Gastrocnemius medialis (tissue), 4 donors: ENCODE measurements around the gene ZBTB7C. TPM values are rescaled to one million over a fixed set of nuclear protein-coding genes. Genes with fewer than 3 reads are reported as not detected.

Experiments
- ATAC-seq, 2 donors: fragments of 150-250 bp; one replicate each; pipeline ENCODE4 v1.9.1; 2016
- DNase-seq, 2 donors: peaks; one replicate each; pipeline ENCODE4 v3.0.0-alpha.2; 2019
- H3K27ac ChIP-seq, 4 donors: fragments of 200-600 bp; sonication (generic); 1 replicate in 1 of 4; 2 replicates in 3 of 4; pipeline ENCODE4 v1.5.1; 2016 to 2018; ENCODE audit warnings: mild to moderate bottlenecking in 2 of 4, moderate library complexity in 1 of 4
- H3K27me3 ChIP-seq, 3 donors: fragments of 200-600 bp; sonication (generic) in 2 of 3; 1 replicate in 1 of 3; 2 replicates in 2 of 3; pipeline versions ENCODE4 v1.5.1 to v1.6.0; 2016 to 2019; ENCODE audit warnings: mild to moderate bottlenecking in 1 of 3, moderate library complexity in 1 of 3
- H3K36me3 ChIP-seq, 2 donors: fragments of 200-600 bp; sonication (generic) in 1 of 2; one replicate each; pipeline ENCODE4 v1.5.1; 2017 to 2018
- H3K4me1 ChIP-seq, 2 donors: fragments of 200-600 bp; sonication (generic) in 1 of 2; one replicate each; pipeline ENCODE4 v1.5.1; 2016 to 2017; ENCODE audit warnings: mild to moderate bottlenecking in 2 of 2
- H3K4me3 ChIP-seq, 4 donors: fragments of 200-600 bp; sonication (generic) in 3 of 4; 1 replicate in 1 of 4; 2 replicates in 3 of 4; pipeline ENCODE4 v1.5.1; 2016 to 2019; ENCODE audit warnings: mild to moderate bottlenecking in 2 of 4
- H3K9me3 ChIP-seq, 3 donors: fragments of 200-600 bp; sonication (generic) in 2 of 3; 1 replicate in 1 of 3; 2 replicates in 2 of 3; pipeline ENCODE4 v1.5.1; 2016 to 2019
- CTCF ChIP-seq, 5 experiments: fragments of 450-650 bp in 3 of 5; fragments of 200-600 bp in 2 of 5; sonication (generic) in 2 of 5; IDR thresholded peaks in 4 of 5; conservative IDR thresholded peaks in 1 of 5; 1 replicate in 4 of 5; 2 replicates in 1 of 5; pipeline ENCODE4 v1.5.1; 2016 to 2019; ENCODE audit warnings: antibody characterized with exemption in 5 of 5, mild to moderate bottlenecking in 3 of 5, moderate library complexity in 3 of 5
- POLR2A ChIP-seq, 2 donors: fragments of 450-650 bp; IDR thresholded peaks; one replicate each; pipeline ENCODE4 v1.6.1; 2017; ENCODE audit warnings: antibody characterized with exemption in 2 of 2, mild to moderate bottlenecking in 2 of 2, moderate library complexity in 2 of 2
- in situ Hi-C, 4 donors: fragments of 200-750 bp; cut with MboI; loops; one replicate each; pipeline versions ENCODE4 v1.15.0 to v1.8.0; 2017; ENCODE audit warnings: low sequenced_read_pairs in 4 of 4
- intact Hi-C: fragments of 100-400 bp; cut with DNase I; formaldehyde crosslinking; loops from one replicate; pipeline ENCODE4 v1.15.1; 2023; ENCODE audit warnings: low total_unique reads
- total RNA-seq, 4 donors: library from RNA; depleted of rRNA; stranded (reverse); fragments of >200 nt; gene quantifications; one replicate each; pipeline versions ENCODE4 v1.1.0 to v1.2.3, GENCODE V29; 2016

ZBTB7C gene
- total RNA-seq, 4 donors from 2014 or later, result 0.53 to 12.3 (median 1.1) TPM

- Histone ChIP-seq H3K9me3 (no peaks in the 10 kb centered on the region), H3K27ac (no peak overlapping the region), H3K4me1 (peaks cover 0 to 8% of the 10 kb centered on the region in 2 donors), H3K36me3 (no peaks in the 10 kb centered on the region), H3K4me3 (peak overlapping the region; percentile 51 to 91 (median 65)), H3K27me3 (no peaks in the 10 kb centered on the region)
- DNase-seq (peak in 1 of 2 donors; percentile 32), ATAC-seq (peak; percentile 69 to 78)
- in situ Hi-C loops, result no loop called here
- peak in 4 of 5 experiments; percentile 21 to 88 (median 46) for TF ChIP-seq CTCF (IDR thresholded peaks at IDR 0.05 in 4 of 5, conservative IDR thresholded peaks at IDR 0.05 in 1 of 5)
- no peak for TF ChIP-seq POLR2A (IDR thresholded peaks at IDR 0.05)
- intact Hi-C loops, result loop anchor here (2.0 to 10.0 kb wide), 2 partner anchors 15 to 143 kb away; no protein-coding TSS in a partner anchor
Observed at GRCh38 chr18:48007955-48008701, 401.1 kb downstream of the ZBTB7C start.

GRCh38 chr18:48007381-48007780 lies 401.8 kb downstream of the ZBTB7C start:
- no peak for DNase-seq
- Histone ChIP-seq H3K27me3 (no peaks in the 10 kb centered on the region), H3K4me3 (peak overlapping the region in 1 of 4 donors; percentile 51), H3K27ac (no peak overlapping the region), H3K4me1 (peaks cover 0 to 12% of the 10 kb centered on the region in 2 donors), H3K9me3 (no peaks in the 10 kb centered on the region), H3K36me3 (no peaks in the 10 kb centered on the region)
- TF ChIP-seq CTCF (IDR thresholded peaks at IDR 0.05 in 4 of 5, conservative IDR thresholded peaks at IDR 0.05 in 1 of 5) (no peak), POLR2A (IDR thresholded peaks at IDR 0.05) (no peak)
- intact Hi-C loops (loop anchor here (10.0 kb wide), 1 partner anchor 143 kb away; no protein-coding TSS in a partner anchor), in situ Hi-C loops (no loop called here)
- no peak for ATAC-seq

GRCh38 chr18:48006415-48007175 lies 402.6 kb downstream of the ZBTB7C start:
- TF ChIP-seq CTCF (IDR thresholded peaks at IDR 0.05 in 4 of 5, conservative IDR thresholded peaks at IDR 0.05 in 1 of 5) (no peak), POLR2A (IDR thresholded peaks at IDR 0.05) (no peak)

GRCh38 chr18:48004577-48004976 lies 404.6 kb downstream of the ZBTB7C start:
- Histone ChIP-seq H3K4me1 (peaks cover 0 to 12% of the 10 kb centered on the region in 2 donors), H3K9me3 (no peaks in the 10 kb centered on the region), H3K27ac (peak overlapping the region in 1 of 4 donors; percentile 21), H3K27me3 (no peaks in the 10 kb centered on the region), H3K4me3 (no peak overlapping the region), H3K36me3 (no peaks in the 10 kb centered on the region)
- in situ Hi-C loops, result no loop called here
- intact Hi-C loops, result loop anchor here (5.0 to 10.0 kb wide), 2 partner anchors 72 to 140 kb away; partner anchors contain the start of gene SMAD2
- ATAC-seq (no peak), DNase-seq (no peak)
- no peak for TF ChIP-seq CTCF (IDR thresholded peaks at IDR 0.05 in 4 of 5, conservative IDR thresholded peaks at IDR 0.05 in 1 of 5)
- TF ChIP-seq POLR2A (IDR thresholded peaks at IDR 0.05), result no peak

More at GRCh38 chr18:48006415-48007175, 402.6 kb downstream of the ZBTB7C start:
- in situ Hi-C loops (no loop called here), intact Hi-C loops (loop anchor here (10.0 kb wide), 1 partner anchor 142 kb away; no protein-coding TSS in a partner anchor)
- H3K4me1 ChIP-seq, result peaks cover 0 to 12% of the 10 kb centered on the region in 2 donors
- ATAC-seq, result no peak
- no peaks in the 10 kb centered on the region for H3K27me3 ChIP-seq
- no peak overlapping the region for H3K27ac ChIP-seq
- H3K36me3 ChIP-seq, result no peaks in the 10 kb centered on the region
- H3K9me3 ChIP-seq, result no peaks in the 10 kb centered on the region
- DNase-seq, result no peak
- no peak overlapping the region for H3K4me3 ChIP-seq
